UCSD-AML1 (cell line): ENCODE data around the gene CCT7.

Experiments
- DNase-seq: peaks from one replicate; lab custom pipeline; 2025; ENCODE audit not compliant: unreplicated experiment; lab: John Stamatoyannopoulos, UW

Gene CCT7

DNA sequence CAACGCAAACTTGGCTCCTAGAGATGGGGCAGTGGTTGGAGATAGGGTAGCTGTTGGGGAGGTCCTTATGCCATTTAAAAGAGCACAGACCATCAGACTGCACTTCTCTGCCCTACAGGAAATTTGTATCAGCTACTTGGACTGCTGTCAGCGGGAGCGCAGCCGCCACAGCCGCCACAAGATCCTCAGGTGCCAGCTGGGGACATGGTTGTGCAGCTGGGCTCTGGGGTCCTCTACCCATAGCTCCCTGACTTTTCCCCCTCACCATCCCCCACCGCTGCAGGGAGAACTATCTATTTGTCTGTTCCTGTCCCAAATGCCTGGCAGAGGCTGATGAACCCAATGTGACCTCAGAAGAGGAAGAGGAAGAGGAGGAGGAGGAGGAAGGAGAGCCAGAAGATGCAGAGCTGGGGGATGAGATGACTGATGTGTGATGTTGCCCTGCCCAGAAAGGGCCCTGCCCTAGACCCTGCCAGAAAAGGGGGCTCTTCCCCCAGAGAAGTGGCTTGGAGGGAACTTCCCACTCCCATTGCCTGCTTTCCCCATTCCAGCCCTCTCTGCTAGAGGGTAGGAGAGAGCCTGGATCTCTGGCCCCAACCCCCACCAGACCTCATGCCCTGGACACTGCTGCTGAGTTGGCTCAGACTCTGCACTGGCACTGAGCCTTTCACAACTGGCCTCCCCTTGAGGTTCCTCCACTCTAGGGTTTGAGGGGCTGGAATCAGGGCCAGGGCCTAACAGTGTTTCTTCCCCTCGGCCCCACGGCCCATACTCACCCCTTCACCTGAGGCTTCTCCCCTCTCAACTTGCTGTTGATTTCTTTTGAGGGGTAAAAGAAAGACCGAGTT is 8.4 kb upstream of the CCT7 start:
- peak; percentile 53 for DNase-seq

DNA sequence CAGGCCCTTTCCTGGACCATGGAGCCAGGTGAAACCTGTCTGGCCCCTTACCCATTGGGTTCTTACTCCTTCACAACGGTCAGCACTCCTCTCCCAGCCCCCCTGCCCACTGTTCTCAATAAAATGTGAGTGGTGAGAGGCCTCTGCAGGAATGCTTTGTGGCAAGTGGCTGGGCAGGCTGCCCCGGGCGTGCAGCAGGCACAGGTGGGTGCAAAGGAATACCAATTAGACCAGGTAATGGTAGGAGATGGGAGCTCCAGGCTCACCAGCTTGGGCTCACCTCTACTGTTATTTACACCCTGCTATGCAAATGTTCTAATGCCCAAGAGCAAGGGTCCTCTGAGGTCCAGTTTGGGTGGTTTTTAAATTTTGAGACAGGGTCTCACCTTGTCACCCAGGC is 7.0 kb upstream of the CCT7 start:
- no peak for DNase-seq

DNA sequence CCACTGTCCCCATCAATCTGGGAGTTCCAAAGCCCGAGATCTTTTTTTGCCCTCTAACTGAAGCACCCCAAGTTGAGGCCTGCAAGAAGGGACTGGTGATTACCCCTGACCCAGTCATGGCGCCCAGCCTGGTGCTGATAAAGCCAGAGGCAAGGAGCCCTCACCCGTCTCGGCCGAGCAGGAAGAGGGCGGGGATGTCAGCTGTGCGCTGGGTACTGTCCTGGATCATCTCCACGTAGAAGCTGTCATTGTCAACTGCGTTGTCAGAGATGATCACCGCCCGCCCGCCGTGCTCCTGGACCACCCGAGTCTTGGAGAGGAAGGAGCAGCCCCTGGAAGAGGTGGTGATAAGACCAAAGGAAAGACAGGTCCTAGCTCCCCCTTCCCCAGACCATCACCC is 5.5 kb upstream of the CCT7 start:
- DNase-seq: no peak

DNA sequence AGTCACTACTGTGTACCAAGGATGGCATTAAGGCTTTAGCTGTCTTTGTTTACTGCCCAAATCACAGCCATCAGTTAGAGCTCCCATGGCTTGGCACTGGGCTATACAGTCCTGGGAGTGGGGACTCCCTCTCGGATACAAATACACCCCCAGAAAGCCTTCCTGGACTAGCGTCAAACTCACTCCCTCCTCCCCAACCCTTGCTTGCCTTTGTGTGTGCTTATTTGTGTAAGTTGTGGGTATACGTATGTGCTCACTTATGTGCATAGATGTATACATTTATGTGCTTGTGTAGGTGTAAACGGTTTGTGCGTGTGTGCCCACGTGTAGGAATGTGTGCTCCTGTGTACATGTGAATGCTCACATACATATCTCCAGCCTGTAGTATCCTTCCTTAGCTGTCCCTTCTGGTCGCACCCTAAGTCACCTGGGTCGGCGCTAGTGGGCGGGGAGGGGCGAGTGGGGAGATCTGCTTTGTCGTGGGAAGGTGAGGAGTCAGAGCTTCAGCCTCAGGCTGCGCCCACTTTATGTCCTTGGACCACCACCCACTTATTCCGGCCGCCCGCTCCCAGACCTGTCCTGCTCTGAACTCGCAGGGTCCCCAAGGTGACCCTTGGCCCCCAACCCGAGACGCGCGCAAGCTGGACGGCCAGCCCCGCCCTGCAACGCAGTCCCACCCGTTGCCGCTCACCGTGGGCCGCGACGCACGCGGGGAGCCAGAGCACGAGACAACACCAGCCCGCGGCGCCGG is 1.5 kb upstream of the CCT7 start:
- peak; percentile 51 for DNase-seq

DNA sequence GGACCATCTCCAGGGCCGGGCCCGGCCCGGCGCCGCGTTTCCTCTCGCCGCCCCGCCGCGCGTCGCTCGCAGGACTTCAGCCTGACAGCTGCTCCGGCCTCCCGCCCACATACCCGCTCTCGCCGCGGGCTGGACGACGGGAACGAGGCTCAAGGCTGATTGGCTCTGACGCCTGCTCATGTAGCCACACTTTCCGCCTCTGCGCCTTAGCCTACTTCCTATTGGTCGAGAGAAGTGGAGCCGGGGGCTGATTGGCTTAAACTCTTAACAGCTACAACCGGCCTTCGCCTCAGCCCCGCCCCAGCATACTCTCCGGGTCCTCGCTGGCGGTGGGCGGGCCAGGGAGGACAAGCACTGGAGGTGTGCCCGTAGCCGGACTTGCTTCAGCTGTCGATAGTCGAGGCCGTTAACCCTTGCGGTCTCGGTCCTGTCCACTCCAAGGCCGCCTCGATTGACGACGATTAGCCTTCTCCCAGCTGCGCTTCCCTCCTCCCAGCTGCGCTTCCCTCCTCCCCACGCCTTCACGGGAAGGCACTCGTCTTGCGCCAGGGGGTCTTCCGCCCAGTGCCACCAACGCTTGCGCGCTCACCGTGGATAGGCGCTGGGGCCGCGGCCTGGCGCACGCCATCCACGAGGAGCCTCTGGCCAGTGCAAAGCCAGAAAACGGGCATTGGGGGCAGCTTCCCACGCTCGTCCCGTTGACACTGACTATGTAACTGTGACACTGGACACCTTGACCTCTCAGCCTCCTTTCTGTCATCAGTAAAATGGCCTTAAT is 765 bp upstream of the CCT7 start, which contains the start of gene PRADC1:
PRADC1 (minus strand) TSS at position 86 of the 778 bp plus-strand sequence; CDS start at position 7, 79 bp downstream.
- DNase-seq: peak; percentile 98

DNA sequence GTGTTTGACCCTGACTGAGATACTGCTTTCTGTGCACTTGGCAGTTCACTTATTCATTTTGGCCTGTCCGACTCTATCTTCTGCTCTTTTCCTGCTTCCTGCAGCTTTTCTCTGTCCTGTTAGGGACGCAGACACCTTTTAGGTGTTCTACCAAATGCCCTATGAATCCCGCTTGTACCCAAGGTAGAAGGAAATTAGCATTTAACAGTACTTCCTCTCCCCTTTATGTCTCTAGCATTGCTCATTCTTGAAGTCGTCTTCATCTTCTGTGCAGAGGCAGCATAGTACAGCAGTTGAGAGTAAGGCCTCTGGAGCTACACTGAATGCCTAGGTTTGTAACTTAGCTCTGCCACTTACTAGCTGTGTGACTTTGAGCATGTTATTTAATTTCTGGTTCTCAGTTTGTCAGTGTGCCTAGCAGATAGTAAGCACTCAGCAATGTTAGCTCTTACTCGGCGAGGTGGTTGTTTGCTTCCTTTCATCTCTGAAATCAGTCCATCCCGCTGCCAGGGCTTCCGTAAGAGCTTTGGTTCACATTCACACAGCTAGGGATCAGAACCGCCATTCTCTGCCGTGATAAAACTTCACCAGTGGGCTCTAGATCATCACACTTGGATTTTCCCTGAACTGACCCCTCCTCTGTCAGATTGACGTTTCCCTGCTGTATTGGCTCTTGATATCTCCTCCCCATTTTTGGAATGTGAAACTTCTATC is 1.4 kb downstream of the CCT7 start:
- DNase-seq: no peak

DNA sequence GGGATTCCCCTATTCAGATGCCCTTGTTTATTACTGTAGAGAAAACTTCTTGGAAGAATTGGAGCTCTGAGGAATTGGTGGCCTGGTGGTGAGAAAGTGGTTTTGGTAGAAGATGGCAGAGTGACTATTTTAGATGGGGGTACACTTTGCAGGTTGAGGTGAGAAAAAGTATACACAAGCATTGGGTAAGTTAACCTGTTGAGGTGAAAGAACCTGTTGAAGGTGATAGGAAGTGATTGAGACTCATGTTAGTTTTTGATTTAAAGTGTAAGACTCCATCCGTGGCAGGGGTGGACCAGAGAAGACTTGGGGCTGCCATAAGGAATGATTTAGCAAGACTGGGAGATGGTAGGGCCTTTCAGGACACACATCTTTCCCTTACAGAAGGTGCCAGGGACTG is 3.1 kb downstream of the CCT7 start:
- DNase-seq: no peak

DNA sequence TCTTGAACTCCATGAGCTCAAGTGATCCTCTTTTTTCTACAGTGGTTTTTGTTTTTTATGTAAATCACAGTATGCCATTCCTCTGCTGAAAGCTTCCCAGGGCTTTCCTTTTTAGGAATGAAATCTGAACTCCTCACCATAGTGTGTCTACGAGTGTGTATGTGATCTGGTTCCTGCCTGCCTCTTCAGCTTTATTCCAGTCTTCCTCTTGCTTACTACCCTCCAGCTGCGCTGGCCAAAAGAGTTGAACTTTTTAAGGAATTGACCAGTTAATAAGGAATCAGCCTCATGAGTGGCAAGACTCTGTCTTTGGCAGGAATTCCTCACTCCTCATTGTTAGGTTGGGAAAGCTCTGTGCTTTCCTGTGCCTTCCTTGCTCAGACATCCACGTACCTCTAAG is 4.0 kb downstream of the CCT7 start:
- no peak for DNase-seq

DNA sequence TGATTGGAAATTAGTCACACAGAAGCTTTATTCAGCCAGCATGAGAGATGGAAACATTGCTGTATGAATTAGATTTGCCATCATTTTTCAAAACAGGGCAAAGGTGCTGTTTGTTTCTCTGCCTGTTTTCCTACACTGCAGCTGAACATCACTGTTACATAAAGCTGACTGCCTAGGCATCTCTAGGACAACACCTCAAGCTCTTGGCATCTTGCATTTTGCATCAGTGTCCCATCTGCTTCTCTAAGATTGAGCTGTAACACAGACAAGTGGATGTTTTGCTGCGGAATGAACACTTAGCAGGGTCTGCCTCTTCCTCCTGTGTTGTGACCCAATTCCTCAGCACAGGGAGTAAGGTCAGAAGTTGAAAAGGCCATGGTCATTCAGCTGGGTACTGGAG is 4.9 kb downstream of the CCT7 start:
- DNase-seq: no peak

DNA sequence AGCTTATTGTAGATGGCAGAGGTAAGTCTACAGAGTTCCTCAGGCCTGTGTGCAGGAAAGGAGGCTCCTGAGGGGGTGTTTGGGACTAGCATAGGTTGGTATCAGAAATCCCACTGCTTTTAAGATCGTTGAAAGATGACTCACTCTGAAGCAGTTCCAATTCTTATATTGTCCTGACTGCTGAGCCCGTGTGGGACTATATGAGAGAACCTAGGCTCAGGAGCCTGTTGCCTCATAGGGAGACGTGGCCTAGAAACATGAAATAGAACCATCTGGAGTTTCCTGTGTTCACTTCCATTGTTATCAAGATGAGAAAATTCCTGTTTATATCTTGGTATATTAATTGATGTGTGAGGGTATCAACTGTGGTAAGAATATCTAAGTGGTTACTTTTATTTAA is 5.7 kb downstream of the CCT7 start:
- no peak for DNase-seq

DNA sequence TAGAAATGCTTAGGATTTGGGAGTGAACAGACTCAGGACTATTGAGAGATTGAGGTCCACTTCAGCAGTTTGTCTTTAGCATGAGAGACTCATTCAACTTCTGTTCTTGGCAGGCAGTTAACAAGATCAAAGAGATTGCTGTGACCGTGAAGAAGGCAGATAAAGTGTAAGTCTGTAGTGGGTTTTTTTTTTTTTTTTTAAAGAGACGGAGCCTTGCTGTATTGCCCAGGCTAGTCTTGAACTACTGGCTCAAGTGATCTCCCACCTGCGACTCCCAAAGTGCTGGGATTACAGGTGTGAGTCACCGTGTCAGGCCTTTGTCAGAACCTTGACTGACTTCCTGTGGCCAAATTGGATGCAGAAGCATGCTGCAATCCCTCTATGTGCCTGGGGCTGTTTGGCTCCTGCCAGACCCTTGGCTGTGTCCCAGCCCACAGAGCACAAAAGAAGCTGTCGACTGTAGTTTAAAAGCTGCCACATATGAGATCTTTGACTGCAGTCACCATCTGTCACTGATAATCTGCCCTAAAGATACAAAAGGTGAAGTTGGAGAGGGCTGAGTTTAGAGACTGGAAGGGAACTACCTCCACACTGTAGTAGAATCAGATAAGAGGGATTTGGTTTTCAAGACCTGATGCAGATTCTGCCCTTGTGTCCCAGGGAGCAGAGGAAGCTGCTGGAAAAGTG is 9.9 kb downstream of the CCT7 start:
- no peak for DNase-seq

DNA sequence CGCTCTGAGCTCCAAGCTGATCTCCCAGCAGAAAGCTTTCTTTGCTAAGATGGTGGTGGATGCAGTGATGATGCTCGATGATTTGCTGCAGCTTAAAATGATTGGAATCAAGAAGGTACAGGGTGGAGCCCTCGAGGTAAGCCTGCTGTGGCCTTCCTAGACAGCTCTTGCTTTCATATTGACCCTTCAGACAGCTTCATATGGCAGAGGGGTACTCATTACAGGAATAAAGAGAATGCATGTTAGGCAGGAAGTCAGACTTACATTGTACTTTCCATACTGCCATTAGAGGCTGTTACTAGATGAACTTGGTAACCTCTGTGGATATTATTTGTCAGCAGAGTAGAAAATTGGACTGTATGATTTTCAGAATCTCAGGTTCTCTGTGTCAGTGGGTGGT is 10.5 kb downstream of the CCT7 start:
- no peak for DNase-seq

DNA sequence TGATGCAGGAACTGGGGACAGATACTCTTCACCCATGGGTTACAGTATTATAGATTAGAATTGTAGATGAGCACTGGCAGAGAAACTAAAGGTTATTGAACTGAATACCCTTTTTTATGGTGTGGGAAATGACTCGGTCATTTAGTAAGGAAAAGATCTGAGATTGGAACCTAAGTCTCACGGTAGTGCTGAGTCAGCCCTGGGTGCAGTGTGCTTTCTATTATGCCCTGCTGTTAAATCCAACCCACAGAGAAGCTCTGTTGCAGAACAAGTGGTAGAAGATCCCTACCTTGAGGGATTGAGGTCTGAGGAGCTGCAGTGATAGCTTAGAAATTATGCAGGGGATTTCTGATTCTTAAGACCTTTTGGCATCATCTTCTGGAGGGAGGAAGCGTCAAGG is 12.7 kb downstream of the CCT7 start:
- no peak for DNase-seq

DNA sequence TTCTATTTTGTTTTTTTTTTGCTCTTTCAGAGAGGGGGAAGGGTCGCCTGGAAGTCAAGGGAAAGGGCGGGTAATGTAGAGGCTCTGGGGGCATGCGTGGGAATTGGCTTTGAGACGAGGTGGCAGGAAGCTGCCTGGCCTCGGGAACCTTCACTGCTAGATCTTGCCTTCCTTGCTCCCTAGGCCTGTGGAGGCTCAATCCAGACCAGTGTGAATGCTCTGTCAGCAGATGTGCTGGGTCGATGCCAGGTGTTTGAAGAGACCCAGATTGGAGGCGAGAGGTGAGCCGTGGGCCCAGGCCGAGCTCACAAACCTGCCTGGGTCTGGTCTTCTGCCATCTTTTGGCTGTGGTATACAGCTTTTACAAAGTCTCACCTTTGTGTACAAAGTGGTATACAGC is 15.5 kb downstream of the CCT7 start:
- DNase-seq: no peak

DNA sequence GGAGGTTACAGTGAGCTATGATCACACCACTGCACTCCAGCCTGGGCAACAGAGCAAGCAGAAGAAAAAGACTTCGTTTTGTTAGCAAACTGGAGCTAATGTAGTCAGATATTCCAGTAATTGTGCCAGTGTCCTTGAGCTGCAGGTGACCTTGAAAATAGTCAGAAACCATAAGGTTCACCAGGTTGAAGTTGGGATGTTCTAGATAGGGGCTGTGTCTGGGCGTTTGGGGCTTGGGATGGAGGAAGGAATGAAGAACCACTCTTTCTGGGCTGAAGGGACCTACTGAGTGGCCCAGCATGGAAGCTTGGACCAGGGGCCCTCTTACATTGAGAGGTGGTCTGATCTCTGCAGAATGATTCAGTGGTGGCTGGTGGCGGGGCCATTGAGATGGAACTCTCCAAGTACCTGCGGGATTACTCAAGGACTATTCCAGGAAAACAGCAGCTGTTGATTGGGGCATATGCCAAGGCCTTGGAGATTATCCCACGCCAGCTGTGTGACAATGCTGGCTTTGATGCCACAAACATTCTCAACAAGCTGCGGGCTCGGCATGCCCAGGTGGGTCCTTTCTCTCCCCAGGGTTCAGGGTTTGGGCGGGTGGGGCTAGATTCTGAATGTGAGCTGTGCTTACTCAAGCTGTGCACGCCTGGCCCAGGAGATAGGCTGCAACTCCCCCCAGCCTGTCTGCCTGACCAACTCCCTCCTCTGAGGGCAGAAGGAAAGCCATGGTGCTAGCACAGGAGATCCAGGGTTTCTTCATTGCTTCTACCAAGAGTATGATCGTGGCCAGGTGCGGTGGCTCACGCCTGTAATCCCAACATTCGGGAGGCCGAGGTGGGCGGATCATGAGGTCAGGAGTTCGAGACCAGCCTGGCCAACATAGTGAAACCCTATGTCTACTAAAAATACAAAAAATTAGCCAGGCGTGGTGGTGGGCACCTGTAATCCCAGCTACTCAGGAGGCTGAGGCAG is 17.1 kb downstream of the CCT7 start:
- DNase-seq: no peak

DNA sequence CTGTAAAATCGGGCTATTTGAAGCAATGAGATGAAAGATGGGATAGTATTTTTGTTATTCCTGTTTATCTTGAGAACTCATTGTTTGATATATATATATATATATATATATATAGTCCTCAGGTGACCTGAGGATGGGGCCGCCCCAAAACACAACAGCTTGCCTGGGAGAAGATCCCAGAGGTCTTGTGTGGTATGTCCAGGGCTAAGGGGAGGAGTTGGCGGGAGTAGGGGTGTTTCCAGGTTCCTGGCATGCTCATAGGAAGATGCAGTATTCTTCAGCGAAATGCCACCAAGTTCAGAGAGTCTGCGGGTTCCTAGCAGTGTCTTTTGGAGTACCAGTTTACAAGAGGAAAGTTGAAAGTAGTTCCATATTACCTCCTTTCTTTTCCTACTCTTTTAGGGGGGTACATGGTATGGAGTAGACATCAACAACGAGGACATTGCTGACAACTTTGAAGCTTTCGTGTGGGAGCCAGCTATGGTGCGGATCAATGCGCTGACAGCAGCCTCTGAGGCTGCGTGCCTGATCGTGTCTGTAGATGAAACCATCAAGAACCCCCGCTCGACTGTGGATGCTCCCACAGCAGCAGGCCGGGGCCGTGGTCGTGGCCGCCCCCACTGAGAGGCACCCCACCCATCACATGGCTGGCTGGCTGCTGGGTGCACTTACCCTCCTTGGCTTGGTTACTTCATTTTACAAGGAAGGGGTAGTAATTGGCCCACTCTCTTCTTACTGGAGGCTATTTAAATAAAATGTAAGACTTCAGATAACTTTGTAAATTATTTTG is 18.3 kb downstream of the CCT7 start:
- no peak for DNase-seq

DNA sequence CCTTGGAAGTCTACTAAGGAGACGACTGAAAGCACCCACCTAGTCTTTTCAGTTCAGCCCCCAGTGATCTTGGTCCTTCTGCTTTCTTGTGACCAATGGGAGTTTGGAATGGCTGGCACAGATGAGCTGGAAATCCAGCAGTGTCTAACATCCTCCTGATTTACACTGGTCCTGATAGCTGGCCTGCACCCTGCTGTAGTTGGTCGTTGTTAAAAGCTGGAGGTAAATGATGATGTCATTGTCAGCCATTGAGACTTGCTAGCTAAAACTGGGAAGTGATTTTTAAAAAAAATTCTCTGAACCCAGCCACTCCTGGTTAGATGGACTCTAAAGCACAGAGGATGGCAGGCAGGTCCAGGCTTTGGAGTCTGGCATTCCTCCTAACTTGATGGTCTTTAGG is 19.3 kb downstream of the CCT7 start:
- no peak for DNase-seq

DNA sequence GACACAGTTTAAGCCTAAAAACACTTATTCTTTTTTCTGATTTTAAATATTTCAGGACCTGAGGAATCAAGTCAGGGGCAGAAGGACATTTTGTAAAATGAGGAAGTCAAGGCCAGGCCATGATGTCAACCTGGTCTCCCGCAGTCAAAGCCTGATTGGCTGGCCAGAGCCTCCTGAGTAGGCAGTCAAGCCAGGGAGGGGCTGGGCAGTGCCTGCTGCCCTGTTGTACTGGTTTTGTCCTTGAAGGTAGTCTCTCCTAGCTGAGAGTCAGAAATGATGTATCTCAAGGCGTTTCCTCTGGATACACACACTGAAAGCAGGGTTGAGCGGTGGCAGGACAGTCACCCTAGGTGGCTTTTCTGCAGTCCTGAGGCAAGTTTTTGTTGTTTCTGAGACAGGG is 19.8 kb downstream of the CCT7 start:
- peak; percentile 32 for DNase-seq
